NK-92 (cell line): ENCODE measurements around the gene TMA7B.

ENCODE experiments used
- DNase-seq: peaks from one replicate; lab custom pipeline; 2025; ENCODE audit not compliant: unreplicated experiment; lab: John Stamatoyannopoulos, UW

TMA7B gene

DNA sequence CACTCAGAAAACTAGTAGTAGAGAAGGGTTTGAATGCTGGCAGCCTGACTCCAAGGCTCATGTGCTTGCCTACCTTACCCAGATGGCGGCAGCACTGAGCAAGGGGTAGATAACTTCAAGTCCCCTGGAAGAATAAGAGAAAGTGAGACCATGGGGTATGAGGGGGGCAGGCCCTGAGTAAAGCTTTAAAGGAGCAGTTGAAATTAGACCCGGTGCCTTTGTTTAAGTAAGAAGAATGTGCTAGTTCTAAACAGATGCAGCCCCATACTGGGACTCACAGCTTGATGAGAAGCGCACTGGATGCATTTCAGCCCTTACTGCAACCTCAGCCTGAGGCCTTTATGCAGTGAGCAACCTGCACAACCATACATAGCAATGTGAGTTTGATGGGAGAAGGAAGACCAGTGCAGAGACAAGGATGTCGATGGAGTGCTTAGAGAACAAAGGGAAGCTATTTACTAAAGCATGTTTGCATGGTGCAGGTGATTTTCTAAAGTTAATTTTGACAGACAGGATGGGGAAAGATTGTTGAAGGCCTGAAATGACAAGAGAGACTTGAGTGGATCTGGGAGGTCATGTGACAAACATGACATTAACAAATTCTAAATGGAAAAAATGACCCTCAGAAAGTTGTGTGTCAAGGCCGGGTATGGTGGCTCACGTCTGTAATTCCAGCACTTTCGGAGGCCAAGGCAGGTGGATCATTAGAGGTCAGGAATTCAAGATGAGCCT, 27.1 kb upstream of the TMA7B start:
- no peak for DNase-seq

DNA sequence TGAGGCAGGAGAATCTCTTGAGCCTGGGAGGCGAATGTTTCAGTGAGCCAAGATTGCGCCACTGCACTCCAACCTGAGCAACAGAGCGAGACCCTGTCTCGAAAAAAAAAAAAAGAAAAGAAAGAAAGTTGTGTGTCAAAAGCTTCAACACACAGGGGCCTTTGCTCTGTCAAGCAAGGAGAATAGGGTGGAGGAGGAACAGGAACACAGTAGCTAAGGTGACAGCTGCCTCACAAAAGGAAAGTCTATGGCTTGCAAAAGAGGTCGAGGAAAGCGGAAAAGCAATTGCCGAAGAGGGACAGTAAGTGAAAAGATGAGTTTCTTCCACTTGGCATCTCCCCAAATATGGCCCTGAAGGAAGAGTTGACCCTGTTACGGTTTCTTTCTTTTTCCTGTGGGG, 26.5 kb upstream of the TMA7B start:
- DNase-seq, result no peak

DNA sequence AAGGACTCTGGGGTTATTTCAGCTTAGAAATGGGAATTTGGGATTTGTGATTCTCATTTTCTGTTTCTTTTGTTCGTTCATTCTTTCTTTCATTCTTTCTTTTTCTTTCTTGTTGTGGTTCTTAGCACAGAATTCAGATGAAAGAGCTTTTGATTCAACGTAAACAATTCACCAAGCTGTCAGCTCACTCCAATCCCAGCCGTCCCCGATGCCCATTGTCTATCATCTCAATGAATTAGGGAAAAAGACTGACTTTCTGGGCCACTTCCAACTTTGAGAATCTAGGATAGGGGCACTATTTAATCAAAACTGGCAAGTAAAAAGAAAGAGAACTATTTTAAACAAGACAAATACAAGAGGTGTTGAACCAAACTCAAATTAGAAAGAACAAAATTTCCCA, 25.1 kb upstream of the TMA7B start:
- DNase-seq, result no peak

DNA sequence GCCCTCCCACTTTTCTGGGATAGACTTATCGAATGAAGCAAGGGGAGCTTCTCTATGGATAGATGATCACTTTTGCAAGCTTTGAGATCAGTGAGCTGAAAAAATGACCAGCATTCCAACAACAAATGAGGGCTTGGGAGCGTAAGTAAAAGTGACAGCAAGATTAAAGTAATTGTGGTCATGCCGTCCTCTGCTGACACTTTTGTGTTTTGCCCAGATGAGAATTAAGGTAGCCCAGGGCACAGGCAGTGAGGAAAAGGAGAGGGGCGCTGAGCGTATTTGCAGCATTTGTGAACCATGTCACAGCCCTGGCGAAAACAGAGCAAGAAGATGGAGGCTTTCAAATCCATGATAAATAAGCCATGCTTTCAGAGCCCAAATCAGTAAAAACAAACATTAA, 24.6 kb upstream of the TMA7B start:
- no peak for DNase-seq

- DNase-seq, result no peak
These were observed 23.6 kb upstream of the TMA7B start for GRCh38 chr22:39936523-39937145.

DNA sequence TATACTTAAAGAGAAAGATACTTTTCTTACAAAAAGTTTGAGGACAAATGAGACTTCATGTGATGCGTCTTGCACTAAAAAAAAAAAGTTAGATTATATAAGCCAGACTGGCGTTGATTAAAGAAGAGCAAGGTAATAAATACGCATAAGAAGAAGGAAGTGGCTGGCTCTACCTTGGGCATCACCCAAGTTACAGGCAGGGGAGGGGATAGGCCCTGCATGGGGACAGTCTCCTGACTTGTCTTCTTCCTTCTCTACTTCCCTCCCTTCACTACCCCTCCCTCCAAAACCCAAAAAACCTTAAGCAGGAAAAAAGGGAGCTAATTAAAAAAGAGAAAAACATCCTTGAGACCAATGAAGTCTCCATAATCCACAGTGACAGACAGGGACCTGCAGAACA, 22.3 kb upstream of the TMA7B start:
- DNase-seq, result no peak

DNA sequence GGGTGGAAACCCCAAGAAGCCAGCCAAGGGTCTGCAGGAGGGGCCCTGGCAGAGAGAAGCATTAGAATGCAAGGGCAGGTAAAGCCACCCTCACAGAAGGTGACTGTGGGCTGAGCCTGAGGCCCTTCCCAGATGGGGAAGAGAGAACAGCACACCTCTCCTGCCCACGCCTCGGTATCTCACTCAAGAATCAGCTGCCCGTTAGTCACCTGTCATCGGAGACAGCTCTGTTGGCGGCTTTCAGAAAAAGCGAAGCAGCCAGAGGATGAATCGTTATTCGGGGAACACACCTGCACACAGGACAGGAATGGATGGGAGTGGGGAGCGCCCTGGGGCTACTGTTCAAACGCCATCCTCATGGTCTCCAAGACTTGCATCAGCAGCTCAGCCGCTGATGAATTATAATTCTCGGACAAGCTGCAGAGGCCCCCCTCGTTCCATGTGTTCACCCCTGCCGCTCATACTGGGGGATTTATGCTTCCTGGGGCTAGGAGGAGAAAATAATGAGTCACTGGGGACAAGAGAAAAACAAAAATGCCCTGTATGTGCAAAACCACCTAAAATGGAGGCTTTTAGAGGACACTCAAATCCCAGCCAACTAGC, 21.6 kb upstream of the TMA7B start:
- DNase-seq, result no peak

- DNase-seq, result no peak
These were observed 20.4 kb upstream of the TMA7B start for GRCh38 chr22:39939830-39940229.

DNA sequence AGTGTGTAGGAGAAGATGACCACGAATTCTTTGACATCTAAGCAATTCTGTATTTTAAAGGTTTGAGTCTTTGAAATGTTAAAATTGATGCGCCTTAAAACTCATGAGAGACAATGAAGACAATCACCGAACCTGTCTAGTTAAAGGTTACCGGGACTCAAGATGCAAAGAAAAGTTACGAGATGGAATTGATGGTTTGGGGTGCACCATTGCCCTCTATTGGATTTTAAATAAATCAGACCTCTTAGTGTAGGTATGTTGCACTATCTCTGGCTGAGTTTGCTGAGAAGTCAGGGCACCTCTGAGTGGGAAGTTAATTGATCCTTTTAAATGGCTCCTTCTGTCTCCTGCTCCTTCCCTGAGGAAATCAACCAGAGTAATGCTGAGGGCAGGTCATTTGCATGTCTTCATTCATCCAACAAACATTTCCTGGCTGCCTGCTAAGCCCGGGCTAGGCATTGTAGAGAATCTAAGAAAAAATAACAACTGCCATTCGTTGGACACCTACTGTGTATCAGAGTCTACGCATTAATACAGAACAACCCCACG, 19.4 kb upstream of the TMA7B start:
- no peak for DNase-seq

GRCh38 chr22:39941601-39942000, 18.6 kb upstream of the TMA7B start:
- DNase-seq, result no peak

GRCh38 chr22:39942439-39943230, 17.6 kb upstream of the TMA7B start:
- DNase-seq, result no peak

- no peak for DNase-seq
These were observed 16.9 kb upstream of the TMA7B start for GRCh38 chr22:39943337-39943736.

GRCh38 chr22:39943953-39944872, 16.0 kb upstream of the TMA7B start:
- no peak for DNase-seq

DNA sequence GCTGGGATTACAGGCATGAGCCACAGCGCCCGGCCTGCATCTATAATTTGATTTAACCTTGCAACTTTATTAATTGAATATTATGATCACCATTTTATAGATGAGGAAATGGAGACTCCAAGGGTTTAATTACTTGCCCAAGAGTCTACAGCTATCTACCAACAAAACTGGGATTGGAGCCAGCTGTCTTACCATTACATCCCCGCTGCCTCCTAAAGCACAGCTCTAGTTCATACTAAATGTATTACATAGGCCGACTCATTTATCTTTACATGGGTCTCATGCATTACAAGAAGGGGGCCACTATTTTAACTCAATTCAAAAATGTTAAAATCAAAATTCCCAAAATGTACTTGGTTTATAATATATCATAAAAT, 14.1 kb upstream of the TMA7B start:
- no peak for DNase-seq

GRCh38 chr22:39946503-39947219, 13.5 kb upstream of the TMA7B start:
- DNase-seq, result no peak

DNA sequence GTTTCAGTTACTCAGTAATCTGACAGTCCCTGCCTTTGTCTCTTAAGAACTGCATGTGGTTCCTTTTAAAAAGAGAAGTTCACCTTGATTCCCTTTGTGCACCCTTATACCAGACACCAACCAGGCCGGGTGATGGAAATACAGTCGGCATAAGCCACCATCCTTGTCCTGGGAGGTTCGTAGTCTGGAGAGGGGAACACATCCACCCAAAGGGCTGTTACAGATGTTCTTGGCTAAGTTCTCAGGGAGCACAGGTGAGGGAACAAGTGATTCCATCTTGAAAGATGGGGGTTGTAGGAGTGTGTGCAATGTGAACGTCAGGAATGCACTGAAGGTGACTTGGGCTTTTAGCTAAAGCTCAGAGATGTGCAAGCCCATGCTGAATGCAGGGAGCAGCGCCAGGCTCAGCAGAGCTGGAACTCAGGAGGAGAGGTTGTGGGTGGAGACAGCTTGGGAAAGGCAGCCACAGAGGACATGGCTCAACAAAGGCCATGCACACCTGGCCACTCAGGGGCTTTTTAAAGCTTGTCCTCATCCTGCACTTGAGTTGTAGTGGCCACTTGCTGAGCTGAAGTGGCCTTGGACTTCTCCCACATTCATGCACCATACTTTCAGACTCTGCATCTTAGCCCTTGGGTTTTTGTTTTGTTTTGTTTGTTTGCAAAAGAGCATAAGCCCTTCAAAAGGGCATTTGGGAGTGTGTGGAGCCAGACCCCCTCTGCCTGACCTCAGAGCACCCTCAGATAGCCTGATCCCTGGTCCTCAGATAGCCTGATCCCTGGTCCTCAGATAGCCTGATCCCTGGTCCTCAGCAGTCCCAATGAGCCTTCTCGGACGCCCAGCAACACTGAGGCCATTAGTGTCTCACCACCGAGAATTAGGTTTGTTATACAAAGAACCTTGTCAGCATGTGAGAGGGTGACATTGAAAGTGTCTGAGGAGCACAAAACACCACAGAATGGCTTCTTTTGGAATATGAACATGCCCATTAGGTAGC, 12.7 kb upstream of the TMA7B start:
- no peak for DNase-seq

DNA sequence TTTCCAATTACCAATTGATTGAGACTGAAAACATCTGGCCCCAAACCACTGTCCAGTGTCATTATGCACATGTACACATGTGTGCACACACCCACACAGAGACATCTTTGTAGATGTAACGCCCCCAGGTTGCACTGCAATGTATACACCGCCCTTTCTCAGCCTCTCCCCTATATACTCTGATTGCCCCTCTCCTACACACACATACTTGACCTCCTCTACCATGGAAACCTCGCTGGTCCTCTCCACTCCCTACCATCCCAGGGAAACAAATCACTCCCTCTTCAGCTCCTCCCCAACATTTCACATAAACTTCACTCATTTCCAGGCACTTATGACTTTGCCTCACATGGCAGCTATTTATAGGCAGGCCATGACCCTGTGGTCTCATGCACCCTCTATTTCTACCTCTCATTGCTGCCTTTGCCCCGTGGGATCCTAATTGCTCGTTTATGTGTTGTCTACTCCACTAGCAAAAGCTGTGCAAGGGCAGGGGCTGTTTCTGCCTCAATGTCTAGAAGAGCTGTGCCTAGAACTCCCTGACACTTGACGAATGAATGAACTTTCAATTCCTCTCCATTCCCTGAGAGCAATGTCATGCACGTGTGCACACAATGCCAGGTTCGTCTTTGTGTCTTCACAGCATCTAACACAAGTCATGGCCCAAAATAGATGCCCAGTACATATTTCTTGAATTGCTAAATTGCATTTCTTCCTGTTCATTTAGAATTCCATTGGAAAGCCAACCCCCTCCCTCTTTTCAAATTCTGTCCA, 10.0 kb upstream of the TMA7B start:
- DNase-seq, result no peak
